GM10248 (cell line): ENCODE results near the gene GANAB.

Experiments
- CTCF ChIA-PET: fragments of 300-600 bp; sonication (Branson Sonifier 250); formaldehyde crosslinking; extraction: SDS; loops from one replicate; lab custom pipeline; 2021; ENCODE audit warnings: antibody characterized with exemption; lab: Yijun Ruan, JAX
- POLR2A ChIA-PET: fragments of 350-650 bp; sonication (Branson Sonifier 250); formaldehyde crosslinking; extraction: SDS; loops from one replicate; lab custom pipeline; 2020; ENCODE audit warnings: antibody characterized with exemption; lab: Yijun Ruan, JAX
- DNase-seq: peaks from one replicate; pipeline ENCODE4 v3.0.0; 2012; ENCODE audit errors: extremely low spot score
- TF ChIP-seq, protein P1 (sequence below): IDR thresholded peaks from 2 replicates; pipeline ENCODE4 v1.5.1; 2012; ENCODE audit warnings: mild to moderate bottlenecking, low read depth; ENCODE audit errors: extremely low read depth, missing control alignments, control extremely low read depth

GANAB gene

GRCh38 chr11:62601122-62601371 is 45.4 kb downstream of the GANAB start:
- TF ChIP-seq, protein P1, sequence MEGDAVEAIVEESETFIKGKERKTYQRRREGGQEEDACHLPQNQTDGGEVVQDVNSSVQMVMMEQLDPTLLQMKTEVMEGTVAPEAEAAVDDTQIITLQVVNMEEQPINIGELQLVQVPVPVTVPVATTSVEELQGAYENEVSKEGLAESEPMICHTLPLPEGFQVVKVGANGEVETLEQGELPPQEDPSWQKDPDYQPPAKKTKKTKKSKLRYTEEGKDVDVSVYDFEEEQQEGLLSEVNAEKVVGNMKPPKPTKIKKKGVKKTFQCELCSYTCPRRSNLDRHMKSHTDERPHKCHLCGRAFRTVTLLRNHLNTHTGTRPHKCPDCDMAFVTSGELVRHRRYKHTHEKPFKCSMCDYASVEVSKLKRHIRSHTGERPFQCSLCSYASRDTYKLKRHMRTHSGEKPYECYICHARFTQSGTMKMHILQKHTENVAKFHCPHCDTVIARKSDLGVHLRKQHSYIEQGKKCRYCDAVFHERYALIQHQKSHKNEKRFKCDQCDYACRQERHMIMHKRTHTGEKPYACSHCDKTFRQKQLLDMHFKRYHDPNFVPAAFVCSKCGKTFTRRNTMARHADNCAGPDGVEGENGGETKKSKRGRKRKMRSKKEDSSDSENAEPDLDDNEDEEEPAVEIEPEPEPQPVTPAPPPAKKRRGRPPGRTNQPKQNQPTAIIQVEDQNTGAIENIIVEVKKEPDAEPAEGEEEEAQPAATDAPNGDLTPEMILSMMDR: no peak
- DNase-seq: peak; percentile 24
- ChIA-PET POLR2A (interaction anchor here (1.0 to 3.1 kb wide), 7 partner anchors 9 to 240 kb away, joined by 3 to 64 read pairs (median 6); partner anchors contain the start of genes C11orf98, CSKMT, INTS5 and TUT1), CTCF (interaction anchor here (0.8 to 2.1 kb wide), 5 partner anchors 9 to 176 kb away, joined by 4 to 26 read pairs (median 5); partner anchors contain the start of gene TUT1)

- CTCF ChIA-PET: interaction anchor here (1.3 to 2.5 kb wide), 3 partner anchors 8 to 19 kb away, joined by 4 to 26 read pairs (median 12); partner anchors contain the start of genes EML3 and TUT1
- TF ChIP-seq, protein P1: no peak
- DNase-seq: no peak
- POLR2A ChIA-PET: interaction anchor here (1.2 to 3.1 kb wide), 3 partner anchors 9 to 64 kb away, joined by 4 to 64 read pairs (median 21); partner anchors contain the start of genes C11orf98, CSKMT and TUT1
Measured at GRCh38 chr11:62600367-62601121, 45.9 kb downstream of the GANAB start.

DNA sequence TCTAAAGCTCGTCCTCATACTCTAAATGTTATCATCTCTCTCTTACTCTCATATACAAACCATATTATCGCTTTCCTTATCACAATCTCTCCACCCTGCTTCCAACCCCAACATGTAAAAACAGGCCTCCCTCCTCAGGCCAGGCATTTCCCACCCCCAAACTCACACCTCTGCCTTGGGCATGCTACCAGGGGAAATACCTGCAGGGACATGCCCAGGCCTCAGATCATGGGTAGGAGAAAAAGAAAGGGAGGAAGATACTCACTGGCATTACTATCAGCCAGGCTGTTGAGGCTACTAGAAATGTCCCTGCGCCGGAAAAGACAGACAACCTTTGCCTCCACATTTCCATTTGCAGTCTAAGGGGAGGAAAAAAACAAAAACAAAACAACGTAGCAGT is 46.5 kb downstream of the GANAB start:
- POLR2A ChIA-PET: interaction anchor here (1.0 to 3.1 kb wide), 3 partner anchors 8 to 65 kb away, joined by 3 to 64 read pairs (median 6); partner anchors contain the start of genes C11orf98, CSKMT and TUT1
- no peak for DNase-seq
- TF ChIP-seq, protein P1: no peak
- CTCF ChIA-PET: interaction anchor here (2.1 to 2.5 kb wide), 2 partner anchors 8 to 12 kb away, joined by 12 to 26 read pairs; partner anchors contain the start of genes EML3 and TUT1

- ChIA-PET CTCF (interaction anchor here (1.5 to 2.5 kb wide), 2 partner anchors 12 to 15 kb away, joined by 4 to 12 read pairs; partner anchors contain the start of gene EML3), POLR2A (interaction anchor here (0.8 to 3.1 kb wide), 4 partner anchors 7 to 66 kb away, joined by 3 to 64 read pairs (median 5); partner anchors contain the start of genes C11orf98, CSKMT and TUT1)
- TF ChIP-seq, protein P1: no peak
- peak; percentile 93 for DNase-seq
Measured at GRCh38 chr11:62599069-62599696, 47.2 kb downstream of the GANAB start.

GRCh38 chr11:62595124-62595523 is 51.3 kb downstream of the GANAB start:
- DNase-seq: no peak
- ChIA-PET POLR2A (no interaction called here), CTCF (interaction anchor here (1.4 to 2.6 kb wide), 2 partner anchors 16 to 99 kb away, joined by 5 to 7 read pairs; no protein-coding TSS in a partner anchor)
- TF ChIP-seq, protein P1: no peak
